Skeletal muscle tissue (tissue), 4 donors: ENCODE results near the gene SZRD1. TPM values are rescaled to one million over a fixed set of nuclear protein-coding genes. Genes with fewer than 3 reads are reported as not detected.
"Not testable (repeated sequence)": the region's sequence is repeated elsewhere in the genome, so short reads cannot be mapped to it uniquely, and the experiment has no call there.

Source experiments
- H3K27ac ChIP-seq: one replicate; pipeline ENCODE4 v1.7.0; 2013; ENCODE audit warnings: mild to moderate bottlenecking, low read depth, low read length, inconsistent platforms
- H3K27me3 ChIP-seq, 3 donors: one replicate each; pipeline ENCODE4 v1.7.0; 2013; ENCODE audit warnings: low read length in 3 of 3; ENCODE audit not compliant: control insufficient read depth in 3 of 3, insufficient read depth in 3 of 3
- H3K36me3 ChIP-seq, 3 donors: one replicate each; pipeline ENCODE4 v1.7.0; 2013; ENCODE audit warnings: low read length in 3 of 3; ENCODE audit not compliant: control insufficient read depth in 3 of 3, insufficient read depth in 3 of 3
- H3K4me1 ChIP-seq, 3 donors: one replicate each; pipeline ENCODE4 v1.7.0; 2013; ENCODE audit warnings: low read length in 3 of 3, mild to moderate bottlenecking in 3 of 3; ENCODE audit not compliant: control insufficient read depth in 3 of 3, insufficient read depth in 3 of 3
- H3K4me3 ChIP-seq, 3 donors: one replicate each; pipeline ENCODE4 v1.7.0; 2013; ENCODE audit warnings: low read length in 3 of 3
- H3K9ac ChIP-seq, 3 donors: one replicate each; pipeline ENCODE4 v1.7.0; 2013; ENCODE audit warnings: low read length in 3 of 3, mild to moderate bottlenecking in 3 of 3, moderate library complexity in 2 of 3, low read depth in 1 of 3
- H3K9me3 ChIP-seq, 3 donors: one replicate each; pipeline ENCODE4 v1.7.0; 2013; ENCODE audit warnings: low read length in 3 of 3; ENCODE audit not compliant: control insufficient read depth in 3 of 3
- total RNA-seq: library from RNA; depleted of rRNA; stranded (reverse); fragments of >200 nt; gene quantifications from one replicate; pipeline ENCODE4 v1.2.3, GENCODE V29; 2014
- donor health status: Osteomylitis.

SZRD1 gene
- total RNA-seq, 1 donor from 2014 or later: 13.0 TPM

DNA sequence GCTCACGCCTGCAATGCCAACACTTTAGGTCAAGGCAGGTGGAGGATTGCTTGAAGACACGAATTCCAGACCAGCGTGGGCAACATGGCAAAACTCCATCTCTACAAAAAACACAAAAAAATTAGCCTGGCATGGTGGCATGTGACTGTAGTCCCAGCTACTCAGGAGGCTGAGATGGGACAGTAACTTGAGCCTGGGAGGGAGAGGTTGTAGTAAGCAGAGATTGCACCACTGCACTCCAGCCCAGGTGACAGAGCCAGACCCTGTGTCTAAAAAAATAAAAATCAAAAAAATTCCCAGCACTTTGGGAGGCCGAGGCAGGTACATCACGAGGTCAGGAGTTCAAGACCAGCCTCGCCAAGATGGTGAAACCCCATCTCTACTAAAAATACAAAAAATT, 23.8 kb upstream of the SZRD1 start:
- not testable (repeated sequence) for H3K27me3 ChIP-seq, H3K9ac ChIP-seq, H3K9me3 ChIP-seq, H3K4me1 ChIP-seq, H3K36me3 ChIP-seq, H3K4me3 ChIP-seq, H3K27ac ChIP-seq

- H3K36me3 ChIP-seq: peaks cover 0 to 3% (median 0%) of the 10 kb centered on the region in 3 donors
- H3K4me3 ChIP-seq: no peak overlapping the region
- H3K9me3 ChIP-seq: no peaks in the 10 kb centered on the region
- no peaks in the 10 kb centered on the region for H3K27me3 ChIP-seq
- H3K27ac ChIP-seq: no peak overlapping the region
- no peak overlapping the region for H3K9ac ChIP-seq
- H3K4me1 ChIP-seq: peaks cover 15 to 23% (median 15%) of the 10 kb centered on the region in 3 donors
Observed at GRCh38 chr1:16348414-16349182, 18.4 kb upstream of the SZRD1 start.

GRCh38 chr1:16349847-16350406, 17.1 kb upstream of the SZRD1 start:
- H3K9ac ChIP-seq: no peak overlapping the region

DNA sequence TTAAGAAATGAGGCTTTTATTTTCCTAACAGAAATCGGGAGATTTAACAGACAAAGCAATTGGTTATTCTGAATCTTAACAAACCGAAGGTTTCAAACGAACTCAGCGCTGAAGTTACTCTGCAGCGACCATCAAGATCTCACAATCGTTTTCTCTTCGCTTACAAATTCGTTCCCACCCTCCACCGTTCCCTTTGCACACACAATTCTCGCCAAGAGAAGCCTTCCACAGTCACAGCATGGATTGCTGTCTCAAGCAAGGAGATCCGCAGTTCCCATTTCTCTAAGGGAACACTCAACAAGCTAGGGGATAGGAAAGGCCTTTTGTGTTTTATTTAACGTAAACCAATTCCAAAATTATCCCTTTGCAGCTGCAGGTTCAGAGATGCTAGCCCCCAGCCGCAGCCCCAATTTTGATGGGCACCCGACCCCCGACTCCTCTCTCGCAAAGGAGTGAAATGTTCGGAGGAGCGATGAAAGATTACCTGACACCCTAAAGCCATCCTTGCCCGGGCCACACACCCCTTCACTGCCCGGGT, 15.5 kb upstream of the SZRD1 start:
- H3K9ac ChIP-seq: peak overlapping the region; percentile 94 to 98 (median 97)
- H3K27me3 ChIP-seq: no peaks in the 10 kb centered on the region
- peak overlapping the region; percentile 92 for H3K27ac ChIP-seq
- peak overlapping the region; percentile 92 to 96 (median 94) for H3K4me3 ChIP-seq
- H3K36me3 ChIP-seq: peaks cover 0 to 3% (median 0%) of the 10 kb centered on the region in 3 donors
- peaks cover 15 to 23% (median 15%) of the 10 kb centered on the region in 3 donors for H3K4me1 ChIP-seq
- H3K9me3 ChIP-seq: no peaks in the 10 kb centered on the region

More at GRCh38 chr1:16349847-16350406, 17.1 kb upstream of the SZRD1 start:
- H3K4me1 ChIP-seq: peaks cover 15 to 23% (median 15%) of the 10 kb centered on the region in 3 donors
- H3K4me3 ChIP-seq: no peak overlapping the region
- no peaks in the 10 kb centered on the region for H3K27me3 ChIP-seq
- H3K9me3 ChIP-seq: no peaks in the 10 kb centered on the region
- H3K36me3 ChIP-seq: peaks cover 0 to 3% (median 0%) of the 10 kb centered on the region in 3 donors
- no peak overlapping the region for H3K27ac ChIP-seq

DNA sequence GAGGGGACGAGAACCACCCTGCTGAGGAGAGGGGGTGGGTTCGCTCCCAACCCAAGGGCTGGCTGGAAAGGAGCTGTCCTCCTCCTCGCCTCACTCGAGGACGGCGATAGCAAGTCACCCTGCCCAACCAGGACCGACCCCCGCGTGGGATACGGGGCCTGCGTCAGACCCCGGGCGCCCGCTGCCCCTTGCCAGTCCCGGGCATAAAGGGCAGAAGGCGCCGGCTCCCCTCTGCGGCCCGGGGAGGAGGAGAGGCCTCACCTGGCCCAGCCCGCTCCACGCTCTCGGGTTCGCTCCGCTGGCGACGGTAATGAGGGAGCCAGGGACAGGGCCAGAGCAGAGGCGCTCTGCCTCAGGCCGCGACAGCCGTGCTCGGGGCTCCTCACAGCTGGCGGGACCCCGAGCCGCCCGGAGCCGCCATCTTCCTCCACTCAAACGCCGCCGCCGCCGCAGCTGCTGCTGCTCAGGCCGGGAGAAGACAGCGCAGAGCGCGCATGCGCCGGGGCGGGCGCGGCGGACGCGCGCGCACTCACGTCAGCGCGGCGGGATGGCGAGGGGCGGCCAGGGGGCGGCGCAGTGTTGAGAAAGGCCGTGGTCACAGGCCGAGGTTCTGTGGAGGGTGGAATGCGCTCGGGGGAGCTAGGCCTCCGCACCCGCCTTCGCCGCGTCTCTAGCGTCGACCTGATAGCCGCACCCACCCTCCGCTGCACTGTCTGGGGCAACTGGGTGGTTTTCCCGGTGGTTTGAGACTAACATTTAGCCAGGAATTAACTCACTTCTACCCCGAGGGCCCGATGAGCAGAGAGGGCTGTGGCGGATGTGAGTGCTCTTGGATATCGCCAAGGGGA, 14.8 kb upstream of the SZRD1 start, which contains the start of gene FBXO42:
Gene FBXO42 (minus strand): TSS at position 487 of the 848 bp plus-strand sequence. CDS start 37,062 bp downstream, outside the sequence.
- H3K27me3 ChIP-seq: no peaks in the 10 kb centered on the region
- H3K9ac ChIP-seq: peak within 1 kb of the TSS; percentile 94 to 98 (median 97)
- peak within 1 kb of the TSS; percentile 92 to 96 (median 94) for H3K4me3 ChIP-seq
- peaks cover 0 to 3% (median 0%) of the 10 kb centered on the region in 3 donors for H3K36me3 ChIP-seq
- no peaks in the 10 kb centered on the region for H3K9me3 ChIP-seq
- H3K4me1 ChIP-seq: peaks cover 15 to 23% (median 15%) of the 10 kb centered on the region in 3 donors
- peak within 1 kb of the TSS; percentile 92 for H3K27ac ChIP-seq

DNA sequence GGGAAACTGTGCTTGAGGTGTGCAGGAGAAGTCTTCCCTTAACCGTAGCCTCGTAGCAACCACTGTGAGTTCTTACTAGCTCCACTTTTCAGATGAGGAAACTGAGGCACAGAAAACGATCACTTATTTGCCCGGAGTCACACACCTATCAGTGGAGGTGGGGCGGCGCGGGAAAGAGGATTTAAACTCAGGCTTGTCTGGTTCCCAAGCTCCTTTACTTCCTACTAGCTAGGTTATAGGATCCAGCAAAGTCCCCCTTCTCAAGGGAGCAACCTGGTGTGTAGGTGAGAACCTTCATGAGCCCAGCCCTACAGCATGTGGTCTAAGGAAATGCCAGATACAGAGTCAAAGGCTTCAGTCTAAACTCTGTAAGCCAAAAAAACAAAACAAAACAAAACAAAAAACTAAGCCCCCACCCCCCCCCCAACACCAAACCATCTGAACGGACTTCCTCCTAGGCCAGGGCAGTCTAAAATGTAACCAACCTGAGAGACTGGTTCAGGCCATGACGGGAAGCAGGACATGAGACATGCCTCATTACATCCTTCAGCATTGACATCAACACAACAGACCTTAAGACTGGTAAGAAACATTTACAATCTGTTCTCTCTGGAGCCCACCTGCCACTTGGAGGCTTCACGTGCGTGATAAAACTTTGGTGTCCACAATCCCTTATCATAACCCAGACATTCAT, 14.1 kb upstream of the SZRD1 start:
- Histone ChIP-seq H3K9me3 (no peaks in the 10 kb centered on the region), H3K9ac (peak overlapping the region; percentile 88 to 98 (median 94)), H3K27me3 (no peaks in the 10 kb centered on the region), H3K4me3 (peak overlapping the region; percentile 84 to 96 (median 92)), H3K36me3 (peaks cover 0 to 3% (median 0%) of the 10 kb centered on the region in 3 donors), H3K27ac (peak overlapping the region; percentile 92), H3K4me1 (peaks cover 15 to 23% (median 15%) of the 10 kb centered on the region in 3 donors)

DNA sequence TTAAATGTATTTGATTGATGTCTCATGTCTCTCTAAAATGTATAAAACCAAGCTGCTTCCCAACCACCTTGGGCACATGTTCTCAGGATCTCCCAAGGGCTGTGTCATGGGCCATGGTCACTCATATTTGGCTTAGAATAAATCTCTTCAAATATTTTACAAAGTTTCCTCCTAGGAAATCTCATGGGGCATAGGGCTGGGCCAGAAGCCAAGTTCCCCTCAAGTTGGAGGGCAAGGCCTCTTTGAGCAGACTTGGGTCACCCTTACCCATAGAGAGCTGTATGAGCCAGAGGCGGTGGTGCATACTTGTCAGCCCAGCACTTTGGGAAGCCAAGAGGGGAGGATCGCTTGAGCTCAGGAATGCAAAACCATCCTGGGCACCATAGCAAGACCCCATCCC, 12.4 kb upstream of the SZRD1 start:
- Histone ChIP-seq H3K27me3 (no peaks in the 10 kb centered on the region), H3K27ac (no peak overlapping the region), H3K9ac (no peak overlapping the region), H3K9me3 (no peaks in the 10 kb centered on the region), H3K4me3 (no peak overlapping the region), H3K36me3 (peaks cover 0 to 3% (median 0%) of the 10 kb centered on the region in 3 donors), H3K4me1 (peaks cover 8 to 17% (median 9%) of the 10 kb centered on the region in 3 donors)

DNA sequence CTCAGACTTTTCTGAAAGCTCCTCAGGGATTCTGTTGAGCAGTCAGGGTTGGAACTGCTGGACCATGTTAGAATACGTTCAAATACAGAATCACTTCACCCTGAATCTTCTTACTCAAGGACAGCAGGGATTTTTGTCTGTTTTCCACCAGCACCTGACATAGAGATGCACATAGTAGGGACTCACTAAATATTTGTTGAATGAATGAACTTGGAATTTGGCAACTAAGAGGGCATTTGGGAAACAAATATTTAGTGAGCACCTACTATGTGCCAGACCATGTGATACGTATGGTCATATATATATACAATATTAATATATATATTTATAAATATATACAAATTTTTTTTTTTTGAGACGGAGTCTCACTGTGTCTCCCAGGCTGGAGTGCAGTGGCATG, 10.2 kb upstream of the SZRD1 start:
- peaks cover 5 to 6% (median 6%) of the 10 kb centered on the region in 3 donors for H3K4me1 ChIP-seq

GRCh38 chr1:16365146-16365498, 1.9 kb upstream of the SZRD1 start:
- not testable (repeated sequence) for H3K27me3 ChIP-seq, H3K9me3 ChIP-seq, H3K27ac ChIP-seq, H3K36me3 ChIP-seq, H3K9ac ChIP-seq, H3K4me3 ChIP-seq
- H3K4me1 ChIP-seq: peaks cover 15 to 17% (median 16%) of the 10 kb centered on the region in 3 donors

More for the DNA sequence above, 10.2 kb upstream of the SZRD1 start:
- Histone ChIP-seq H3K27me3 (no peaks in the 10 kb centered on the region), H3K4me3 (no peak overlapping the region), H3K9me3 (no peaks in the 10 kb centered on the region), H3K27ac (no peak overlapping the region), H3K36me3 (peaks cover 0 to 2% (median 0%) of the 10 kb centered on the region in 3 donors), H3K9ac (no peak overlapping the region)
